Stimulated activated CD8-positive, alpha-beta memory T cell treated with anti-CD3 and anti-CD28 coated beads, Interleukin-4, amount 100 ng/mL, for 4 hours (primary cell): Measurements from ENCODE around the gene NLN.
"Not testable (repeated sequence)": the region's sequence is repeated elsewhere in the genome, so short reads cannot be mapped to it uniquely, and the experiment has no call there.

ENCODE experiments used
- DNase-seq, 2 donors: peaks; one replicate each; pipeline ENCODE4 v3.0.0-alpha.2; 2020; ENCODE audit warnings: low read depth in 2 of 2, low spot score in 1 of 2

NLN gene

GRCh38 chr5:65830856-65831255 lies 108.9 kb downstream of the NLN start:
- no peak for DNase-seq

GRCh38 chr5:65831276-65831675 lies 109.3 kb downstream of the NLN start:
- DNase-seq, result no peak

- DNase-seq, result no peak
These were observed 110.1 kb downstream of the NLN start for GRCh38 chr5:65832152-65832551.

GRCh38 chr5:65832603-65833228 lies 110.7 kb downstream of the NLN start:
- no peak for DNase-seq

- DNase-seq, result no peak
These were observed 111.8 kb downstream of the NLN start for GRCh38 chr5:65833780-65834179.

- no peak for DNase-seq
These were observed 112.3 kb downstream of the NLN start for GRCh38 chr5:65834306-65834705.

GRCh38 chr5:65835191-65835590 lies 113.2 kb downstream of the NLN start:
- no peak for DNase-seq

GRCh38 chr5:65837139-65837538 lies 115.1 kb downstream of the NLN start:
- DNase-seq, result no peak

- DNase-seq, result not testable (repeated sequence)
These were observed 117.2 kb downstream of the NLN start for GRCh38 chr5:65839170-65839569.

- DNase-seq, result no peak
These were observed 118.1 kb downstream of the NLN start for GRCh38 chr5:65840071-65840470.

- not testable (repeated sequence) for DNase-seq
These were observed 122.8 kb downstream of the NLN start for GRCh38 chr5:65844763-65845162.

GRCh38 chr5:65846101-65846500 lies 124.1 kb downstream of the NLN start:
- no peak for DNase-seq

GRCh38 chr5:65847019-65847418 lies 125.0 kb downstream of the NLN start:
- not testable (repeated sequence) for DNase-seq

- not testable (repeated sequence) for DNase-seq
These were observed 127.9 kb downstream of the NLN start for GRCh38 chr5:65849918-65850317.

- DNase-seq, result no peak
These were observed 132.9 kb downstream of the NLN start for GRCh38 chr5:65854925-65855324.

- DNase-seq, result no peak
These were observed 133.8 kb downstream of the NLN start for GRCh38 chr5:65855766-65856315.

- no peak for DNase-seq
These were observed 134.5 kb downstream of the NLN start for GRCh38 chr5:65856520-65856919.

GRCh38 chr5:65858316-65858715 lies 136.3 kb downstream of the NLN start:
- DNase-seq, result no peak

GRCh38 chr5:65861830-65862241 lies 139.8 kb downstream of the NLN start:
- DNase-seq, result no peak

- DNase-seq, result no peak
These were observed 140.4 kb downstream of the NLN start for GRCh38 chr5:65862384-65862783.

- no peak for DNase-seq
These were observed 141.7 kb downstream of the NLN start for GRCh38 chr5:65863747-65864146.

GRCh38 chr5:65866837-65867521 lies 145.0 kb downstream of the NLN start:
- DNase-seq, result no peak
